ENCODE measurements around the gene INTS6. TPM values are rescaled to one million over a fixed set of nuclear protein-coding genes. Genes with fewer than 3 reads are reported as not detected.

Gene INTS6
- total RNA-seq, 1 experiment from 2014 or later, result 26.6 TPM

DNA sequence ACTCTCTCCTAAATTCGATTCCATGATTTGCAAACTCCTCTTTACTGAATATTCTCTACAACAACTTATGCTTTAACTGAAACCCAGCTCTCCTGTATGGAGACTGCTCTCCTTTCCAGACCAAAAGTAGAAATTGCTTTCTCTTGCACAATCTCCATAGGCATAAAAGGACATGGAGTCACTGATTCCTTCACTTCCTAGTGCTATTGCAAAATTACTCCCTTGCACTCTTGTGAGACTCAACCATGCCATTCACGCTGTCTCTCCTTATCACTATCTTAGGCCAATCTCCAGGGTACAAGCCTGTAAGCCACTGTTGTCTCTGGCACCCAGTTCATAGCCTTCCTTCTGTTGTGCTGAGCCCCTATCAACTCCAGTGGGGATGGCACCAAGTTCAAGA is 82.7 kb downstream of the INTS6 start:
- Histone ChIP-seq H3K4me2 (ENCODE audit: low read length) (no peak overlapping the region), H3K9me3 (ENCODE audit: low read length) (no peaks in the 10 kb centered on the region), H3K79me2 (ENCODE audit: low read length) (no peaks in the 10 kb centered on the region), H2AFZ (ENCODE audit: low read length) (no peak overlapping the region), H3K9me2 (replicated peaks; ENCODE audit: low read length) (no peaks in the 10 kb centered on the region), H4K20me1 (ENCODE audit: low read length) (no peaks in the 10 kb centered on the region), H3K4me1 (ENCODE audit: insufficient read depth, low read length) (no peaks in the 10 kb centered on the region), H3K27me3 (ENCODE audit: low read length) (no peaks in the 10 kb centered on the region), H3K36me3 (ENCODE audit: low read depth, low read length) (peaks cover 40% of the 10 kb centered on the region), H3K4me3 (ENCODE audit: low read length) (no peak overlapping the region), H3K27ac (ENCODE audit: low read length) (no peak overlapping the region), H3K9ac (ENCODE audit: low read length) (no peak overlapping the region), H3F3A (ENCODE audit: low read length, unreplicated experiment) (no peaks in the 10 kb centered on the region)
- BruUV-seq (replicated peaks), result no TSS peak
- intact Hi-C loops (cut with micrococcal nuclease), result no loop called here
- ATAC-seq (no peak), DNase-seq (no peak)
- TF ChIP-seq, protein P1, sequence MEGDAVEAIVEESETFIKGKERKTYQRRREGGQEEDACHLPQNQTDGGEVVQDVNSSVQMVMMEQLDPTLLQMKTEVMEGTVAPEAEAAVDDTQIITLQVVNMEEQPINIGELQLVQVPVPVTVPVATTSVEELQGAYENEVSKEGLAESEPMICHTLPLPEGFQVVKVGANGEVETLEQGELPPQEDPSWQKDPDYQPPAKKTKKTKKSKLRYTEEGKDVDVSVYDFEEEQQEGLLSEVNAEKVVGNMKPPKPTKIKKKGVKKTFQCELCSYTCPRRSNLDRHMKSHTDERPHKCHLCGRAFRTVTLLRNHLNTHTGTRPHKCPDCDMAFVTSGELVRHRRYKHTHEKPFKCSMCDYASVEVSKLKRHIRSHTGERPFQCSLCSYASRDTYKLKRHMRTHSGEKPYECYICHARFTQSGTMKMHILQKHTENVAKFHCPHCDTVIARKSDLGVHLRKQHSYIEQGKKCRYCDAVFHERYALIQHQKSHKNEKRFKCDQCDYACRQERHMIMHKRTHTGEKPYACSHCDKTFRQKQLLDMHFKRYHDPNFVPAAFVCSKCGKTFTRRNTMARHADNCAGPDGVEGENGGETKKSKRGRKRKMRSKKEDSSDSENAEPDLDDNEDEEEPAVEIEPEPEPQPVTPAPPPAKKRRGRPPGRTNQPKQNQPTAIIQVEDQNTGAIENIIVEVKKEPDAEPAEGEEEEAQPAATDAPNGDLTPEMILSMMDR (conservative IDR thresholded peaks at IDR 0.05; ENCODE audit: low read depth, low read length), result no peak
- no peak for TF ChIP-seq EZH2 (IDR thresholded peaks at IDR 0.05; ENCODE audit: low read length, unreplicated experiment)
- no peak for TF ChIP-seq EZH2phosphoT487 (IDR thresholded peaks at IDR 0.05; ENCODE audit: borderline replicate concordance, low read length)
- ChIA-PET CTCF (no interaction called here), POLR2A (ENCODE audit: unreplicated experiment) (no interaction called here)

- H3K27ac ChIP-seq (ENCODE audit: low read length), result no peak overlapping the region
- H2AFZ ChIP-seq (ENCODE audit: low read length), result no peak overlapping the region
- DNase-seq, result peak; percentile 22
- no peaks in the 10 kb centered on the region for H3K27me3 ChIP-seq (ENCODE audit: low read length)
- ATAC-seq, result no peak
- no peaks in the 10 kb centered on the region for H3K9me2 ChIP-seq (replicated peaks; ENCODE audit: low read length)
- H3K4me3 ChIP-seq (ENCODE audit: low read length), result no peak overlapping the region
- H3K9me3 ChIP-seq (ENCODE audit: low read length), result no peaks in the 10 kb centered on the region
- ChIA-PET POLR2A (ENCODE audit: unreplicated experiment) (no interaction called here), CTCF (no interaction called here)
- peaks cover 24% of the 10 kb centered on the region for H3K36me3 ChIP-seq (ENCODE audit: low read depth, low read length)
- no peaks in the 10 kb centered on the region for H3F3A ChIP-seq (ENCODE audit: low read length, unreplicated experiment)
- BruUV-seq (replicated peaks), result no TSS peak
- H4K20me1 ChIP-seq (ENCODE audit: low read length), result no peaks in the 10 kb centered on the region
- H3K4me2 ChIP-seq (ENCODE audit: low read length), result no peak overlapping the region
- no peak overlapping the region for H3K9ac ChIP-seq (ENCODE audit: low read length)
- no peak for TF ChIP-seq EZH2 (IDR thresholded peaks at IDR 0.05; ENCODE audit: low read length, unreplicated experiment)
- TF ChIP-seq EZH2phosphoT487 (IDR thresholded peaks at IDR 0.05; ENCODE audit: borderline replicate concordance, low read length), result no peak
- TF ChIP-seq, protein P1 (conservative IDR thresholded peaks at IDR 0.05; ENCODE audit: low read depth, low read length), result no peak
- no peaks in the 10 kb centered on the region; the same call in 1 of the 2 replicates for H3K4me1 ChIP-seq (ENCODE audit: insufficient read depth, low read length)
- intact Hi-C loops (cut with micrococcal nuclease), result no loop called here
- H3K79me2 ChIP-seq (ENCODE audit: low read length), result no peaks in the 10 kb centered on the region
These were observed 88.3 kb downstream of the INTS6 start for GRCh38 chr13:51364404-51365008.

DNA sequence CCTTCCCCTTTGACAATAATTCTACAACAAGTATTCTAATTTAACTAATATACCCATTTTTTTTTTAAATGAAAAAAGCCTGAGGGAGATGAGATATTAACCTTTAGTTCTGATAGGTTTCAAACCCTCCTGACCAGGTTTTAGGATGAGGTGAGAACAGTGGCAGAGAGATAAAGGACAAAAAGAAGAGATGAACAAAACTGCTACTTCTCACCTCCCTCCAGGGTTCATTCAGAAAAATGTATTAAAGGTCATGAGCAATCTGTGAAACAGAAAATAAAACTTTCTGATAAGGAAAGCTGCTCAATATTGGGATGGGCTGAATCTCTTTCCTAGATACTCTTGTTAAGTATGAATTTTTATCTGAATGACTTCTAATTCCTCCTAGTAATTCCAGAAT is 89.2 kb downstream of the INTS6 start:
- intact Hi-C loops (cut with micrococcal nuclease), result no loop called here
- ATAC-seq (no peak), DNase-seq (no peak)
- Histone ChIP-seq H3K4me3 (ENCODE audit: low read length) (no peak overlapping the region), H3K27me3 (ENCODE audit: low read length) (no peaks in the 10 kb centered on the region), H3K9me2 (replicated peaks; ENCODE audit: low read length) (no peaks in the 10 kb centered on the region), H3K36me3 (ENCODE audit: low read depth, low read length) (peaks cover 21% of the 10 kb centered on the region), H2AFZ (ENCODE audit: low read length) (no peak overlapping the region), H3K4me1 (ENCODE audit: insufficient read depth, low read length) (no peaks in the 10 kb centered on the region; the same call in 1 of the 2 replicates), H3K79me2 (ENCODE audit: low read length) (no peaks in the 10 kb centered on the region), H3K9me3 (ENCODE audit: low read length) (no peaks in the 10 kb centered on the region), H3K27ac (ENCODE audit: low read length) (no peak overlapping the region), H3K9ac (ENCODE audit: low read length) (no peak overlapping the region), H4K20me1 (ENCODE audit: low read length) (no peaks in the 10 kb centered on the region), H3F3A (ENCODE audit: low read length, unreplicated experiment) (no peaks in the 10 kb centered on the region), H3K4me2 (ENCODE audit: low read length) (no peak overlapping the region)
- ChIA-PET POLR2A (ENCODE audit: unreplicated experiment) (no interaction called here), CTCF (no interaction called here)
- no TSS peak for BruUV-seq (replicated peaks)
- no peak for TF ChIP-seq EZH2phosphoT487 (IDR thresholded peaks at IDR 0.05; ENCODE audit: borderline replicate concordance, low read length)
- TF ChIP-seq, protein P1 (conservative IDR thresholded peaks at IDR 0.05; ENCODE audit: low read depth, low read length), result no peak
- TF ChIP-seq EZH2 (IDR thresholded peaks at IDR 0.05; ENCODE audit: low read length, unreplicated experiment), result no peak

All from PC-3 (cell line).